GM21367 (cell line): ENCODE data around the gene LTA4H.
"Not testable (repeated sequence)": the region's sequence is repeated elsewhere in the genome, so short reads cannot be mapped to it uniquely, and the experiment has no call there.

Experiments
- ATAC-seq: cut with Tn5 transposase; IDR thresholded peaks from one replicate; pipeline ENCODE4 v1.9.1; 2021; ENCODE audit not compliant: unreplicated experiment

LTA4H gene

GRCh38 chr12:95994476-95994875 is 40.9 kb downstream of the LTA4H start:
- ATAC-seq = no peak

DNA sequence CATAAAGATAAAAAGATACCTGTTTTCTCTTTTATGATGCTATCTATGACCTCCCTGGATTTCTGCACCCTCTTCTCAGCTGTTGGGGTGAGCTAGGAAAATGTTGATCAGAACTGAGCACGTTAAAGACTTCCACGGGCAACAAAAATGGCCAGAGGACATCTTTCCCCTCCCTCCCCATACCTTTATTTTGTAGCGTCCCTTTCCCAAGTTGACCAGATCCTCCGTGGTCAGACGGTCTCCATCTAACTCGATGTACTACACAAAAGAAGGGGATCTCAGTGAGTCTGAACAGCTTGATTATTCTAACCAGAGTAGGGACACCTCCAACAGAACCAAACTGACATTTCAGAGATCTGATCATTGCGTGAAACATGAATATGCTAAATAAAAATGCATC is 41.5 kb downstream of the LTA4H start:
- no peak for ATAC-seq

GRCh38 chr12:95990136-95990535 is 45.3 kb downstream of the LTA4H start:
- ATAC-seq = no peak

DNA sequence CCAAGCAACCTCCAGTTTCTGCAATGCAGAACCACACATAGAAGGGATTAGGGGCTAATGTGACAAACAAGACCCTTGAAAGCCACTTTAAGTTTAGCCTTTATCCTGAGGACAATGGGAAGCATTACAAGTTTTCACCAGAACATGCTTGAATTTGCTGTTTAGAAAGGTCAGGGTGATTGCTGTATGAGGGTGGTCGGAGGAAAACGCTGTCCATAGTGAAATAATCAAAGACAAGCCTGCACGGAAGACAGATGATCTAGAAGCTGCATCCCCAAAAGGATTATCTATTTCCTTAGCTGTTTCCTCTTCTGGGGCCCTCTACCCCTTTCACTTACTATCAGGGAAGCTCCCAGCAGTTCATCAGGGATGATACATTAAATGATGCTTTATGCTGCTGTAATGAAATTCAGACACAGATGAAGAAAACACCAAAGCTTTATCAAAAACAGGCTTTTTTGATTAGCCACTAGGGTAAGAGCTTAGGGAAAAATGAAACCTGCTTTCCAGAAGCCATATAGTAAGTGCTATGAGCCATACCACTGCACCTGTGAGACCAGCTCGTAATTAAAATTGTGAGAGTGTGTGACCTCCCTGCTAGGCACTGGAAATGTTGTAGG is 45.8 kb downstream of the LTA4H start:
- no peak for ATAC-seq

DNA sequence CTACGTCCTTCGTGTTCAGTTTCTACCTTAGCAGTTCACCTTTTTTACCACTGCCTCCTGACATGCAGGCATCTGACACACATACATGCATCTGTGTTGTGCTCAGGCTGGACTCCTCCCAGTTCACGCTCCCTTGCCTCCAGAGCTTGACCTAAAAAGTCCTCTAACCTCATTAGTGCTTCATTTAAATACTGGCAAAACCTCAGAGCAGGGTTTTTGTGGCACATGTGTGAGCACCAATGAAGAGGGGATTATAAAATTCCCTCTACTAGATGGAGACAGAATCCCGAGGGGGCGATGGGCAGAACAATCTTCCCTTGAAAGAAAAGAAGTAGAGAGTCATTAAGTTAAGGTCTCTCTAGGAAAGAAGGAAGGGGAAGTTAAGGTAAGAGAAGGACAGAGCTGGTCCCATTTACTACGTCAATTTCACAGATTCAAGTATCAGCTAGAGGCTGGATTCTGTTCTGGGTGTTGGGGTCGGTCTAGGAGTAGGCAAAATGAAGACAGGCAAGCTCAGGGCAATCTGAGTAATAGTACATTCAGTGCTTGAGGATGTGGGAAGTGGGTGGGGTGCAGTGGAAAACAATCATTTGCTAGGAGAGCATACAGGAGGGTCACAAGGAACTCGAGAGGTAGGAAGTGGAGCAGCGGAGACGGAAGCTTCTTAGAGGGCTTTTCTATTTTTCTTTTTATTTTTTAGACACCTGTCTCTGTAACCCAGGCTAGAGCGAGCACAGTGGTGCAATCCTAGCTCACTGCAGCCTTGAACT is 46.7 kb downstream of the LTA4H start:
- ATAC-seq = no peak

- ATAC-seq = no peak
Observed at GRCh38 chr12:95986635-95987570, 48.5 kb downstream of the LTA4H start.

- ATAC-seq = no peak
Observed at GRCh38 chr12:95984682-95985081, 50.7 kb downstream of the LTA4H start.

DNA sequence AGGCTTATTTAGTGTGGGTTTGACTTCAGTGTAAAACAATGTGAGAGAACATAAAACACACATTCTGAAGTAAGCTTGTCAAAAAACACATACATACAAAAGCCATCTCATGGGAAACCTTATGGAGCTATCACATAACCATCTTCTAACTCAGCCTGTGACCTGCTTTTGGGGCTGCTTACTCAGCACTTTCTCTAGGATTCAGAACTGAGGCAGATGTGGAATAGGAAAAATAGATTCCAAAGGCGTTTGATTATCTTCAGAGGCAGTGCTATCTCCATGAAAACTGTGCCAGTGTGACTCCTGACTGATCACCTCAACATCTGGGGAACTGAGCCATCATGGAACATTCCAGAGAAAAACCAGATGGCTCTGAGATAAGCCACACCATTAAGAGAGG is 52.8 kb downstream of the LTA4H start:
- no peak for ATAC-seq

GRCh38 chr12:95980437-95980836 is 55.0 kb downstream of the LTA4H start:
- no peak for ATAC-seq

DNA sequence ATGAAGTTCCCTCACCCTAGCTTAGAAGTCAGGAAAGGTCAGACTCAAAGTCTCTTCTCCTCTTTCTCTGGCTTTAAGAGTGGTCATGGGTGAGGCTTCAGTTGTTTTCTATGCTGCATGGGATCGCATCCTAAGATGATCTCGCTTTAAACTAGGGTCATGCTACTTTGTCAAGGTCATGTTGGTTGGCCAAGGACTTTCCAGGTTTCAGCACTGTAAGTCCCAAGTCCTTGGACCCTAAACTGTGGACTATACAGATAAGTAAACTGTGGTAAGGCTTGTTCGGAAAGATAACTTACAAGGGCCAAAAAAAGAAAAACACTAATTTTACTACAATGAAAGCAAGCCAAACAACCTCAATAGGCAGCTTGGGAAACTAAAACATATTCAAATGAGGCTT is 56.6 kb downstream of the LTA4H start:
- ATAC-seq = no peak

DNA sequence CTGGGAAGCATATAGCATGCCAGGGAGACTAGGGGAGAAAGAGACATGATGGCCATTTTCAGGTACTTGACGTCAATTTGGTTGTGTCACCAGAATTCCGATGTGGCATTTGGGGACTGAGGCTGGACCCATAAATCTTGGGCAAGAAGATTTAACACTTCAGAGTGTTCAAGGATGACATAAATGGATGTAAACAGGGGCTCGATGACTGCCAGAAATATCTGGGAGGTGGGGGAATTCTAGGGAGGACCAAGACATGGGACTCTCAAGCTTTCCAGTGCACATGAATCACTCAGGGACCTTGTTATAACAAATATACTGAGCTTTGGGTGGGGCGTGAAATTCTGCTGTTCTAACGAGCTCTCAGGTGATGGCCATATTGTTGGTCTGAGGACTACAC is 57.0 kb downstream of the LTA4H start:
- ATAC-seq = no peak

- ATAC-seq = no peak
Observed at GRCh38 chr12:95977764-95978305, 57.6 kb downstream of the LTA4H start.

DNA sequence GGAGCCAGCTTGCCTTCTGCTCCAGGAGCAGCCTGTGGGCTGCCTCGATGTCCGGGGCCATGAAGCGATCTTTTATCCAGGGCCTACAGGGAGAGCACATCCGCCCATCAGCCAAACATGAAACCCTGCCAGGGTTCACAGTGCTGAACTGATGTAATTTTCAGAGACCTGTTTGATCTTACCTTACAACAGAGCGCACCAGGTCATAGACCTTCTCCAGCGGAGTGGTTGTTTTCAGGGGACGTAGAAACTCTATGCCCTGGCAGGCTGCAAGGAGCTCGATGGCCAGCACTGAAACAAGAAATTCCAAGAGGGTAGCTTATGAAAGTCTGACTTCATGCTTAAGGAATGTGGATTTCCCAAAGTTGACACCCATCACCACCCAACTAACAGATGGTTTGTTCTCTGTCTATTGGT is 59.0 kb downstream of the LTA4H start:
- ATAC-seq = no peak

- no peak for ATAC-seq
Observed at GRCh38 chr12:95975491-95975890, 59.9 kb downstream of the LTA4H start.

- no peak for ATAC-seq
Observed at GRCh38 chr12:95974358-95974757, 61.0 kb downstream of the LTA4H start.

- ATAC-seq = no peak
Observed at GRCh38 chr12:95972832-95973456, 62.4 kb downstream of the LTA4H start.

GRCh38 chr12:95970905-95971304 is 64.5 kb downstream of the LTA4H start:
- ATAC-seq = no peak

GRCh38 chr12:95969116-95969515 is 66.3 kb downstream of the LTA4H start:
- ATAC-seq = not testable (repeated sequence)

- ATAC-seq = no peak
Observed at GRCh38 chr12:95967301-95967700, 68.1 kb downstream of the LTA4H start.

GRCh38 chr12:95966287-95966870 is 69.0 kb downstream of the LTA4H start:
- no peak for ATAC-seq

DNA sequence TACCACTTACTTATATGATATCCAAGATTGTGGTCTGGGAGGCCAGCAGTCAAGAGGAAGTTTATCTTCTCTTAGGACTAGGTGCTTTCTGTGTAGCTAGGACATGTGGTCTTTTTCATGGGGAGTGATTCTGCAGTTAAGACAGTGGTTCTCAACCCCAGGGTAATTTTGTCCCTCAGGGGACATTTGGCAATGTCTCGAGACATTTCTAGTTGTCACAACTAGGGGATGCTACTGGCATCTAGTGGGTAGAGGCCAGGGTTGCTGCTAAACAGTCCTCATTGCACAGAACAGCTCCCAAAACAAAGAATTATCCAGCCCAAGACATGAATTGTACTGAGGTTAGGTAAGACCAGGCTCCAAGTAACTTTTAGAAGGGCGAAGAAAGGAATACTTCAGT is 72.3 kb downstream of the LTA4H start:
- no peak for ATAC-seq
